Hematopoietic multipotent progenitor cell treated with erythropoietin and hydrocortisone succinate and interleukin-3 and kit ligand, for 17 days (in vitro differentiated cells): Measurements from ENCODE around the gene KLHL29.

ENCODE experiments used
- DNase-seq: peaks from one replicate; pipeline ENCODE4 v3.0.0-alpha.2; 2015; ENCODE audit warnings: low spot score

The KLHL29 gene

DNA sequence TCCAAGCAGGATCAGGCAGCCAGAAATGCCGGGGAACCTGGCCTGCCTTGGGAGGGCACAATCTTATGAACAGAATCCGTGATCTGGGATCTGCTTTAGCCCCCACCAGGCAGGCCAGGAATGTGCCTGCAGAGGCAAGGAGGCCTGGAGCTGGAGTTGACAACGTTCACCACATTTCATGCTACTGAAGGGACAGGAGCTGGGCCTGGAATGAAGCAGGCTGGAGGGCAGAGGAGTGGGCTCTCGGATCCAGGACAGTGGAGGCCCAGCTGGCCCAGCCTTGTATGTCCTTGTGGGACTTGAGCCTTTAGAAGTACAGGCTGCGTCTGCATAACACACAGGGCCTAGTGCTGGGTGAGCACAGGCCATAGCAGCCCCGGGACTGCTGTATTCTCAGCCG is 91.8 kb downstream of the KLHL29 start:
- DNase-seq, result no peak

DNA sequence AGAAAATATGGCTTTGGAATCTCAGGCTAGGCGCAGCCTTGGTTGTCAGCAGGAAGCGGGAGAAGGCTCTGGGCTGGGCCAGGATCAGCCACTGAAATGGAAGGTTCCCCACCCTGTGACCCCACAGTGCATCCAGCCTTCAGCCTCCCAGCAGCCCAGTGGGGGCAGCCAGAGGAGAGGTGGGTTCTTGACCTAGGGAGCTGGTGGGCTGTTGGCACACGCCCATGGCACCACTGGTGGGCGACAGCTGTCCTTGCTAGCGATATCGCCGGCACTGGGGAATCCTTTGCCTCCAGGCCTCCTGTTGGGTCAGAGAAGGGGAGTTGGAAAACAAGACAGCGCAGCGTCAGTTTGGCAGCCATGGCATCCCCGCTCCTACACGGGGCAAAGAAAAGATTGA is 92.4 kb downstream of the KLHL29 start:
- DNase-seq, result no peak

DNA sequence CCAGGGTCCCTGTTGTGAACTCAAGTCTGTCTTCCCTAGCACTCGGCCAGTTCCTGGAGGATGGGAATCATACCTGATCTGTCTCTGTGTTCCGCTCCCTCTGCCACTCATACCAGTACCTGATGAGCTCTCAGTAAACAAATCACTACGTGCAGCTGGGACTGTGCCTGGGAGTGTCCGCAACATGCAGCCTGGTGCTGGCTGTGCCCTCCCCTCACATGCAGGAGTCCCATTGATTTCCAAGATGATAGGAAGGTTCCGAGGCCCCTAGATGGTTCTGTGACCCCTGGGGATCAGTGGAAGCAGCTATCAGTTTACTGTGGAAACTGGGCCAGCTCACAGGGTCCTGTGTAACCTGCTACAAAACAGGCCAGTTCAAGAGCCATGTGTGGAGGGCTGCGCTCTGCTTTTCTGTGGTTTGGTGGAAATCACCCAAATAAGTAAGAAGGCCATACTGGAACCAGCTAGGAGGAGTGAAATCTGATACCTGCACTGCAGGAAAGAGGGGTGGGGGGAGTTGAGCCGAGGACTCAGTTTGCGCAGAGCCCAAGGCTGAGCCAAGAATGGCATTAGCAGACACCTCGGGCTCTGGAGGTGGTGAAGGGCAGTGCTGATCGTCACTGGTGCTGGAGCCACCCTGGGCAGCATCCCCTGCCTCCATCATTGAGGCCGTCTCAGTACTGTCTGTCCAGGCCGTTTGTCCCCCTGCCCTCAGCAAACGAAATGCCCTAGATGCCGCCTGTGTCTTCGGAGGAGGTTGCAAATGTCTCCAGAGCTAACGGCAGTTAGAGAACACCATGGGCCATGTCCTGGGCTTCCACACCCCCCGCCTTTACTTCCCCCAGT is 93.3 kb downstream of the KLHL29 start:
- no peak for DNase-seq

DNA sequence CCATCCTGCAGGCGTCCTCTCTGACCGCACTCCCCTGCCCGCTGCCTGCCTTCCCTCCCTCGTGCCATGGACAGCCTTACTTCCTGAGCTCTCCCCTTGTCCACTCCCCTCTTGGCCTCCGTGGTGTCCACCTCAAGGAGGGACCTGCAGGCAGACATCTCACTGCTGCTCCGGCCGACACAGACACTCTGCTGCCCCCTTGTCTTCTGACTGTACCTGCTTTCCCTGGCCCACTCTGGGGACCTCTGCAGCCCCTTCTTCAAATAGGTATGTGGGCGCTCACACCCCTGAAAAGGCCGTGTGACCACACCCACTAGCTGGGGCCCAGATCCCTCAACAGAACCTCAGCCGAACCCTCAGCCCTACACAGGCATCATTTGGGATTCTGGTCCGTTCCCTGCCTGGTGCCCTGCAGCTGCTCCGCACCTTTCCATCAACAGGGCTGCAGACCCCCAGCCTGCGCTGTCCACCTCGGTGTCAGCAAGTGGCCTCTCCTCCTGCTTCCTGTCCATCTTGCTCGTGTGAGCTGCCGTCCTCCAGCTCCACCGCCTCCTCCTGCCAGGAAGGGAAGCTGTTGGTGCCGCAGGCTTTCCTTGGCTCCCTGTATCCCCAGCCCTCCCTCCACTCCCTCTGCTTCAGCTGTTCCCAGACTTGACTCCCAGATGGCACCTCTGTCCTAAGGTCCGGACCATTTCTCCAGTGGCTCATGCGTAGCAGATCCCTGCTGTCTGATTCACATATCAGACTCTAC is 94.1 kb downstream of the KLHL29 start:
- no peak for DNase-seq

DNA sequence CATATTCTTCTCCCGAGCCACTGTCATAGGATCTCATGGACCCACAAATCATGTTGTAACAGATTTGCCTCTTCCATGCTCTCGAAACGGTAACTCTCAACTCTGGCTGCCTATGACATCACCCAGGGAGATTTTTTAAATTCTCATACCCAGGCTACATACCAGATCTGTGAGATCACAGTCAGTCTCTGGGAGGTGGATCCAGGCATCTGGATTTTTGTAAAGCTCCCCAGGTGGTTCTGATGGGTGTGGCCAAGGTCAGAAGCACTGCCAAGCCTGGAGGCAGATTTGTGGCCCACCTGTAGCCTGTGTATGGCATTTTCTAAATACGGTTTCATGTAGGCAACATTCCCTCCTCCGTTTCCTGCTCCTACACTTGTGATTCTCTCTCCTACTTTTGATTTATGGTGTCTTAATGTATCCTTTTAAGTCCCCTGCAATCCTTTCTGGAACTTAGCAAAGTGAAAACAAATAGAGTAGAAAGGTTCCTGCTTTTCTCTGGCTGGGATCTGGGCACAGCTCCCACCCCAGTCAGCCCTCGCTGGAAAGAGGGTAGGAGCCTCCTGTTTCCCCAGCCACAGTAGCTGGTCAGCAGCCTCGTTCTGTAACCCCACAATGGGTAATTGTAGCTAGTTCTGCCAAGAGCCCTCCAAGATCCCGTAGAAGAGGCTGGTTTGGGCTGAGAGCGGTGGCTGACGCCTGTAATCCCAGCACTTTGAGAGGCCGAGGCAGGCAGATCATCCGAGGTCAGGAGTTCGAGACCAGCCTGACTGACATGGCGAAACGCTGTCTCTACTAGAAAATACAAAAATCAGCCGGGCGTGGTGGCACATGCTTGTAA is 96.2 kb downstream of the KLHL29 start:
- DNase-seq, result no peak

DNA sequence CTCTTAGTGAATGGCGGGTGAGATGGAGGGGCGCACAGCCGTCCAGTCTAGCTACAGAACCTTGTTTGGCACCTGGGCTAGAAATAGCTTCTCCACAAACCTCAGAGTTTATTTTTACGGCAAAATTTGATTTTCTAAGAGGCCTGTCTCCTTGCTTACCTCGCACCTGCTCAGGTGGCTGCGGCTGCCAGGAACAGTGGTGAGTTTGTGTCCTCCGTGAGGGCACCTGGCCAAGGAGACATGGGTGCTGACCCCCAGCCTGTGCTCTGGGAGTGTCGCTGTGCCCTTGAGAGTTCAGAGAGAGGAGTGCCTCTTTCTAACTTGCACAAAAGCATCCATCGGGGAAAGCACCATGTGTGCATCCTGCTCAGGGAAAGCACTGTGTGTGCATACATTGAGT is 97.2 kb downstream of the KLHL29 start:
- no peak for DNase-seq

DNA sequence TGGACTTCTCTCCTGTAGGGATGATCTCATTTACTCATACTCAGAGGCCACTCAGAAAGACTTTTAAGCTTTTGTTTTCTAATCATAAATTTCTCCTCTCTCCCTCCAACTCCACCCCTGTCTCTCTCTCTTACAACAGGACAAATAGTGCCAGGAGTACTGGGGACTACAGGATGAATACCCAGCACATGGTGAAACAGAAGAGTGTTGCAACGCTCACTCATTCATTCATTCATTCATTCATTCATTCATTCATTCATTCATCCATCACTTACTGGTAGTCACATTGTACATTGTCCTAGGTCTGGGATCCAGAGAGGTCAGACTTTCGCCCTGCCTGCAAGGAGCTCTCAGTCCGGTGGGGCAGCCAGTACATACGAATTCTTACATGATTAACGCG is 97.6 kb downstream of the KLHL29 start:
- DNase-seq, result no peak

DNA sequence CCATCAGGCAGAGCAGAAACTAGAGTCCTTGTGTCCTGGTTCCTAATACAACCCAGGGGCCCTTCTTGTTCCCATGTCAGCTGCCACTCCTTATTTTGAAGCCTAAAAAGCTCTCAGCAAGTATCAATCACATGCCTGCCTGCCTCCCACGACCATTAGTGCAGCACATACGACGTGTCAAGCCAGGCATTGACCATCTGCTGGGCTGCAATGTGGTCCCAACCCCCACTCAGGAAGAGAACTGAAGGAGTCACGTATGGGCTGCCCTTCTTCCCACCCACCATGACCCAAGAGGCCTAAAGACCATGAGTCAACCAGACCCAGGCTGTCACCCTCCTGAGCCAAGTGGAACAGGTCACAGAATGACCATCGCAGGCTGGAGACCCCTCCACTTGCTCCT is 98.8 kb downstream of the KLHL29 start:
- no peak for DNase-seq

DNA sequence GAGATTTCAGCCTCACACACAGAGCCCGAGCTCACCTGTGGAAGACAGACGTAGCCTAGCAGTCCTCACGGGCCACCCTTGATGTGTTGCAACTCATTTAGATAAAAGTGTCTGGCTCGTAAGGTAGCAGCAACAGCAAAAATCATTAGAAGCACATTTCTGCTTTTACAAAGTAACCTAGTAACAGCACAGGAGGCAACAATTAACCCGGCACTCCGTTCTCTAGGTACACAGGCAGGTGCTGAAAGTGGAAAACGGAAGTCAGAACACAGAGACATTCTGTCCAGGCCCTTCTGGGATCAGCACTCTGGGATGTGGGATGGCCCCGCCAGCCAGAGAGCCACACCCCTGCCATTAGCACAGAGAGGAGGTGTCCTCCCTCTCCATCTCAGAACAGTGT is 99.3 kb downstream of the KLHL29 start:
- DNase-seq, result no peak

DNA sequence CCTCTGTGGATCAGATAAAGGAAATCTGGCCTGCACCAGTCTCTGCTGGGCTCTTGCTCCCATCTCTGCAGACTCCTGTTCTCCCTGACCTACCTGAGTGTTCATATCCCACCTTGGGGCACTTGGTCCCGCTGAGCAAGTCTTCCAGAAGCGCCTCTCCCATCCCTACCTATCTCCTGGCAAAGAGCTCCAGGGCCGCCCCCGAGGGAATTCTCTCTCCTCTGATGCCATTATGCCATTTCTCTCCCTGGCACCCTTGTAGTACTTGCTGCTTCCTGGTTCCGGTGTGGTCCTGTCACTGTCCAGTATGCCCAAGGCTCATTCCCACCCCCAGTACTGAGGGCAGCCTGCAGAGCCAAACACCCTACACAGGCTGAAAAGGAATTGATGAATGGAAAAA is 99.8 kb downstream of the KLHL29 start:
- DNase-seq, result no peak

DNA sequence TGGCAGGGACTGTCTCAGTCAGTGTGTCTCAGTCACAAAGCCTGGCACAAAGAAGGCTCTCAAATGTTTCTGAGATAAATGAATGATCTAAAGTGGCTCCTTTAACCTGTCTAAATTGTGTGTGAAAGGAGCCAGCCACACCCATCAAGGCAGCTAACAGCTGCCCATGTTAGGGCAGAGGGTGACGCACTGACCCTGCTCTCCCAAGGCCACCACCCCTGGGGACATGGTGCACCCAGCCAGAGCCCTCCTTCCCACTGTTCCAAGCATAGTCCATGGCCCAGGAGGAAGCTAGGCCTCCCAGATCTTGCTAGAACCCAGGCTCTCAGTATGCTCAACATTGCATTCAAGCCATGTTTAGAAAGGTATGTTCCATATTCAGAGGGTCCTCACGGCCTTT is 100.3 kb downstream of the KLHL29 start:
- DNase-seq, result no peak

DNA sequence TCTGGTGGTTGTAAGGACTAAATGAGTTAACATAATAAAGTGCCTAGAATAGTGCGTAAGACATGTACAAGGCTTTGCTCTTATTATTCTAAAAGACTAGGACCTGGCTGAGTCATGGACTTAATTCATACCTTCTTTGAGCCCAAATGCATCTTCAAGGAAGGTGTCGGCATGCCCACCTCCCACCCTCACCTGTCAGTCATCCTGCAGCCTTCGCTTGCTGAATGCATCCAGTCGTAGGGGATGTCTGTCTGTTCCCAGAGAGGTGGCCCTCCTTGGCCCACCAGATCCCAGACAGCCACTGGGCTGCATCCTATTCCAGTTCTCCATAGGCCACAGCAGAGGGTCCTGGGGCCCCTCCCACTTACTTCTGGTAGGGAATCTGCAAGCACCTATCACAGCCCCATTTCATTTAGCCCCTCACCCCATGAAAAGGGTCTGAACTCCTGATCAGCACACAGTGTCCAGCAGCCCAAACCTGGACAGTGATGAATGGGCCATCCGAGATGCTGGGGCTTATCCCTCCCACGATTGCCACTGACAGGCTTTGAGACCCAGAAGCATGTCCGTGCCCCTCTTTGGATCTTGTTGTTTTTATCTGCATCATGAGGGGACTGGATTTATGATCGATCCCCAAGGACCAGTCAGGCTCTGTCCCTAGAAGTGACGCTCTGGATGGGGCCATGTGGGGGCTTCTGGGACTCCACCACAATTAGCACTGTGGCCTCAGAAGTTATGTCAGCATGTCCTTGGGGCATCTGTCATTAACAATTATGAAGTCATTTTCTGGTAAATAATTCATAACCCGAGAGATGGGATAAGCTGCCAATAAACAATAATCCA is 101.1 kb downstream of the KLHL29 start:
- DNase-seq, result no peak

DNA sequence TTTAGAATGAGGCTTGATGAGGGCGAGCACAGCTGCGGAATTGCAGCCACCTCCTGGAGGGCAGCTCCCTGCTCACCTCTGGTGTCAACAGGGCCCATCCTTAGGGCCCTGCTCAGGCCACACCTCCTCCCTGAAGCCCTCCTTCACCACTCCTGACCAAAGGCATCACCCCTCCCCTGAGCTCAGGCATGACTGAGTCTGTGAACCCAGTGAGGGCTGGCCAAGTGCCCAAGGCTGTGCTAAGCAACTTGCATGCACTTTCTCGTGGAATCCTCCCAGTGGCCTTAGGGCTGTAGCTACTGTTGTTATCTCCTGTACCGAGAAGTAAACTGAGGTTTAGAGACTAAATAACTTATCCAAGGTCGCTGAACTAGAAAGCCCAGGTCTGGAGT is 101.7 kb downstream of the KLHL29 start:
- DNase-seq, result no peak

DNA sequence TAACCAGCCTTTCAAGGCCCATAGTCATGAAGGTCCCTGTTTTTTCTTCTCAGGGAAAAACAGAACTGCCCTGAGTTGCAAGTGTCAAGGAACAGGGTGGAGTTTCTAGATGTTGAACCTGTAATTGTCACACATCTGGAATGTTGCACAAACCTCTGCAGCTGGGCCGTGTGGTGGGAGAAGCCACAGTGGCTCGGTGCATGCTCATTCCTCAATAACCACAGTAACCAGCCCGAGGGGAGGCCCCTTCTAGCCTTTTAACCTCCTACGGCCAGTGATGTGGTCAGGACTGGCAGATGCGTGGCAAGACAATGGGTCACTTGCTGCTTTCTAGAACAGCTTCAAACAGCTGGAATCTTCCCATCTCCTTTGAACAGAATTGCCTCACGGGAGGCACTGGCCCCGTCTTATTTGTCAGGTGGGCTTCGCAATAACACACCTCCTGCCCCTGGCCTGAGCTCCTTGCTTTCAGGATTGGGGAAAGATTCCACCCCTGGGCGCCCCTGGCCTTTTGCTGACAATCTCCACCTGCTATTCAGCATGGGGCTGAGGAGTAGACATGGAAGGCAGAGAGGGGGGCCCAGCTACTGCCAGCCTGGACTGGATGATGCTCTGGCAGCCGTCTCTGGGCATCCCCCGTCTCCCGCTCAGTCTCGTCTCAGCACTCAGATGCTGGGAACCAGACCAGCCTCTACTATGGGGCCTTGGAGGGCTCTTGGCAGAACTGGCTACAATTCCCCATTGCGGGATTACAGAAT is 102.9 kb downstream of the KLHL29 start:
- DNase-seq, result no peak

DNA sequence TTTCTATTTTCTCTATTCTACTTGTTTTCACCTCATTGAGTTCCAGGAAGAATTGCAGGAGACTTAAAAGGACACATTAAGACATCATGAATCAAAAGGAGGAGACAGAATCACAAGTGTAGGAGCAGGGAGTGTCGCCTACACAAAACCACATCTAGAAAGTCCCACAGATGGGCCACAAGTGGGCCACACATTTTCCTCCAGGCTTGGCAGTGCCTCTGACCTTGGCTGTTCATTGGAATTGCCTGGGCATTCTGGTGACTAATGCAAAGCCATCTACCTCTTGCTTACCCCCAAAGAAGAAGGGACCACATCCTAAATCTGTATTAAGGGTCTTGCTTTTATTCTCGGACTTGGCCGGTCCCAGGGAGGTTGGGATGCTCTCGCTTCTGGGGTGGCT is 103.6 kb downstream of the KLHL29 start:
- DNase-seq, result no peak

DNA sequence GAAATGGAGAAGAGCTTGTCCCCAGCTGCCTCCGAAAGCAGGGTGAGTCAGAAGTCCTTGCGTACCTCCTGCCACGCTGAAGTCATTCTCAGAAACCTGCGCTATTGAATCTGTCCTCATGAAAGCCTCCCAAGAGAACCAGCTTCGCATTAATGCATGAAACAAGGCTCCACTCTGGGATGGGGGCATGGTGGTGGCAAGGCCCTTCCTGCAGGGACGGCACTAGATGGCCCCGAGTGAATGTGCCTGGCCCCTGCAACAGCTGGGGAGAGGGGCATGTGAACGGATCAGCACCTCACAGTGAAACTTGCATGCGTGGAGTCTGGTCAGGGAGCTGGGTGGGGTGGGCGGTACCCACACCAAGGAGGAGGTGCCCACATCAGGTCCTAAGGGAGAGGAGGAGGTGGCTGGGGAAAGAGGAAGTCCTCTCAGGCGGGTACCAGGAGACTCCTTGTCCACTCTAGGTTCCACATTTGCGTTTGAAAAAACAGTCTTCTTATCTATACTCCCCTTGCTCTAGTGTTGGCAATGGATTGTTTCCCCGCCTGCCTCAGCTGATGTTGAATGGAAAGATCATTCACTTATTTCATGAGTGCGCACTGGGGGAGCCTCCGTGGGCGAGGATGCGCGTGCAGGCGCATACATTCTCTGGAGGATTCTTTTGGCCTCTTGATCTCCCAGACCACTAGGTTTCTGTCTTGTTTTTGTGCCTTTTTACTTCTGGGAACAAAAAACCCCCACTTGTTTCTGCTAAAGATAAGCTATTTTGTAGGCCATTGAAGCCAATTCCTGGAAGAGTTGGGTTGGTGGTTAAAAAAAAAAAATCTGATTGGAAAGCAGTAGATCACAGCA is 104.7 kb downstream of the KLHL29 start:
- DNase-seq, result no peak

DNA sequence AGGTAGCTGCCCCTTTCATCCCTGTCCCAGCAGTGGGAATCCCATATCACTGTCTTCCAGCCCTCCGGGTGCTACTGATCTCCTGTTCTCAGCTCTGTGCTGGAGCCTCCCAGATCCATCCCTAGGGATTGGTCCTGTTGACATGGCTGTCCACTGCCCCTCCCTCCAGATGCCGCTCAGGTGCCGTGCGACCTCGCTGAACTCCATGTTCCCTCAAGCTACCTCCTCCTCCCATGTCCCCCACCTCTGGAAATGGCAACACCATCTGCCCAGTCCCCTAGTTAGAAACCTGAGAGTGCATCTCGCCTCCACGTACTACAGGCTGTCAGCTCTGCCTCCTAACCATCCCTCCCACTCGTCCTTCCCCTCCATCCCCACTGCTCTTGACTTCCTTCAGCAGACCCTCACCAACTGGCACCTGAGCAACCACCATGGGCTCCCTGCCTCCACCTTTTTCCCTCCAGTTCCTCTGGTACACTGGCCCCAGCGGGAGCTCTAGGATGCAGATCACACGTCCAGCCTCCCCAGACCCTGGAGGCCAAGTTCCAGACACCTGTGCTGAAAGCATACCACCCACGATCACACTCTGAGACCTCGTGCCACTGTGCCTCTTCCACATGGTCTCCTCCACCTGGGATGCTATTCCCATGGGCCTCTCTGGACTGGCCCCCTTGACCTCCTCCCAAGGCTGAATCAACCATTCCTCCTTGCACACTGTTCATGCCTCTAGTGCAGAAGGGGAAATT is 106.8 kb downstream of the KLHL29 start:
- no peak for DNase-seq

DNA sequence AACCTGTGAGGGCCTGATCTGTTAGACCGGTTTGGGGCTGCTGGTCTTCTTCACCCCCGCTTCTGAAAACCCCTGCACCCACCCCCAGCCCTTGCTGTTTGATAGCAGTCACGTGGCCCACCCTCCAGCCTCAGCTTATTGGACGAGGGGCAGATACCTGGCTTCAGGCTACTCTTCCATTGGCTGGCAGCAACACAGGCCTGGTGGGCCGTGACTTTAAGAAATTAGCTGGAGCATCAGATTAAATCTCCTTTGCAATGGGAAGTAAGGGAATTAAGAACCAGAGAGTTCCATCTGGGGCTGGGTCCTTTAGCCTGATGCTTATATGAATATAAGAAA is 107.3 kb downstream of the KLHL29 start:
- DNase-seq, result no peak

DNA sequence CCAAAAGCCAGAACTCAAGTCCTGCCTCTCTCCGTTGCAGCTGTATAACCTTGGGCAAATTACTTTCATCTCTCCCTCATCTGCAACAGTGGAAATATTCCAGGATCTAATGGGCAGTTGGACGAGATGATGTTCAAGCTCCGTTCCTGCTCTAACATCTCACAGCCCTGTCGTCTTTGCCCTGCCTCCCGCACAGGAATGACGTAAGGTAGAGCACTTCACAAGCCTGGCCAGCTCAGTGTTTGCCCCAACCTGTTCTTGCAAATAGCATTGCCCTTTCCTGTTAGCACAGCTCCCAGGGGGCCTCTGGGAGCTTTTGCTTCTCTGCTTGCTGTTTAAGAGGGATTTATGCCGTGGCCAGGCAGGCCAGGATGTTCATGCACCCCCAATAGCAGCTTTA is 107.9 kb downstream of the KLHL29 start:
- DNase-seq, result no peak

DNA sequence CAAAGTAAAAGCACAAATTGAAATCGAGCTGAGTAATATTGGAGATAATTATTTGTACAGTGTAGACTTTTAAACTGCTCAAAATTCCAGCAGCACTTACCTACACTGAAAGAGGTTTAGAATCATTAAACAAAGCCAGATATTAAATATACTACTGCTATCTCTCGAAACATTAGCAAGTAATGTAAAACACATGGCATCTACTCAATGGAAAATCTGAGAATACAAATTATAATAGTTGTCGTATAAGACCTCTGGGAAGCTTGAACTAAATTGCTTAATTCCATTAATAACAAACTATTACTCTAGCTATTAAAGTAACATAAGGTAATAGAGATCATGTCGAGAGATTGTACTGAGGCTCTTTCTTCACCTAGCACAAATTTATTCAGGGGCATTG is 108.9 kb downstream of the KLHL29 start:
- no peak for DNase-seq
